GM21529 (cell line): ENCODE results near the gene CAPN12.

ENCODE experiments used
- ATAC-seq: cut with Tn5 transposase; IDR thresholded peaks from one replicate; pipeline ENCODE4 v1.9.1; 2021; ENCODE audit not compliant: unreplicated experiment

The CAPN12 gene

DNA sequence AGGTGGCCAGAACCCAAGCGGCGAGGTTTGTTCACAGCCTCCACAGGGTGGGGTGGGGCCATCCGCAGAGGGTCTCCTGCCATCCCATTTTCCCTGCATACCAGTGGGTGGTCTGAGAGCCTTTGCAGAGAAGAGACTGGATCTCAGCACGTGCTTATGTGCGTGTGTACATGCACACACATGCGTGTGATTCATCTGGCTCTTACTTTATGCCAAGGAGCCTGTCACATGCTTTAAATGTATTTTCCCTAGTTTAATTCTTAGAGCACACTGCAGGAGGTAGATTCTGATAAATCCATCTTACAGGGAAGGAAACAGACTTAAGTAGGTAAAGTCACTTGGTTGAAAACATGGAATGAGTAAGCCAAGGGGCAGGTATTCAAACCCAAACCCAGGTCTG is 47.1 kb downstream of the CAPN12 start:
- ATAC-seq: no peak

DNA sequence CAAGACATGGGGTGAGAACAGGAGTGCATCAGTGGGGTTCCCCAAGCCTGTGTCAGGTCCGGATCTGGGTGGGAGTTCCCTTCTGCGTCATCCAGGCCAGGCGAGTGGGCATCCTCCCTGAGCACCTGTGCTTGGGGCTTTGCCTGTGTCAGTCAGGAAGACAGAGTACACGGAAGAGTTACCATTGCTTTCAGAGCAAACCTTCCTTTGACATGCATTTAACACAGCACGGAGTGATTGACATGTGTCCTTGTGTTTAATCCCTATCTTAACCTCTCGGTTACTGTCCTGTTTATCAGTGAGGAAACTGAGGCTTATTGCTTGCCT is 47.6 kb downstream of the CAPN12 start:
- ATAC-seq: no peak

DNA sequence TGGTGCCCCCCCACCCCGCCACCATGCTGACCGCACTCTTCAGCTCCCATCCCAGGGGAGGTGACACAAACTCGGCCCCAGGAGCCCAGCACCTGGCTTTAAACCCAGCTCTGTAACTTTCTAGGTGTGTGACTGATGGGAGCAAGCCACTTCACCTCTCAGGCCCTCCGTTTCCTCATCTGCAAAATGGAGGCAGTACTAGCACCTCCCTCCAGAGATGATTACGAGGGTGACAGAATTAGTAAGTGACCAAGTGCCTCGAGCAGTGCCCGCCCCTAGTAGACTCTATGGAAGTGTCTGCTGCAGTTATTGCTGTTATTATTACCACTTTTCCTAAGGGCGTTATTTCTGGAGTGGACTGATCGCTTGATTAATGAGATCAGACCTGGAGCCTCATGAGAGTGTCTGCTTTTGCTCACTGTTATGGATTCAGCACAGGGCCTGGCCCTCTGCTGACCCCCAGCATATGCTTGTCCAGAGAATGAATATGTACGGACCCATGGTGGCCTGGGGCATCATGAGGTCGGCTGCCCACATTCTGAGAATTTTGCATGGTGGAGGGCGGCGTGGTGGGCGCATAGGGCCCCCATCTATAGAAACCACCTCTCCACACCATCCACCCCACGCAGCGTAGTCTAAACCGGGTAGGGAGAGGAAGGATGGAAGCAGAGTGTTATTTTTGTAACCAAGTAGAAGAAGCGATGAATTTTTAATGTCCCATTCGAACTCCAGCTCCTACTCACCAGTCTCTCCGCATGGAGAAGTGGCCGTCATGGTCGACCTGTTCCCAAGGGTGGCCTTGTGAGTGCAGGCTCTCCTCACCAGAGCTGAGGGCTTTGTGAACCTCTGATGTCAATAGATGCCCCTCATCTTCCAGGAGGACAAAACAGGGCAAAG is 48.2 kb downstream of the CAPN12 start:
- ATAC-seq: no peak

DNA sequence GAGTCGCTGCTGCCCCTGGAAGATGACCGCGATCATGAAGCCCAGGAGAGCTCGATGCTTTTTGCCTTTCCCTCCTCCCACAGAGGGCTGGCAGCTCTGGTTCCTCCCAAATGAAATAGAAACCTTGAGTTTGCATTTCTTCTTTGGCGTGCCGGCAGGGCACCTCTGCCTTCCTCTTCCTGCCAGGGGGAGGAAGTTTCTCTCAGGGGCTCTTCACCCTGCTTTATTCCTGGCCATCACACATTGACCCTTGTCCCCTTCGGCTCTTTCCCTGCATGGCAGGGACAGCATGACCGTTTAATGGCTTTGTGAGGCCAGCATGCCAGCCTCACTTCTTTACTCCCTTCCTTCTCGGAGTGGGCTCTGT is 49.0 kb downstream of the CAPN12 start:
- no peak for ATAC-seq

DNA sequence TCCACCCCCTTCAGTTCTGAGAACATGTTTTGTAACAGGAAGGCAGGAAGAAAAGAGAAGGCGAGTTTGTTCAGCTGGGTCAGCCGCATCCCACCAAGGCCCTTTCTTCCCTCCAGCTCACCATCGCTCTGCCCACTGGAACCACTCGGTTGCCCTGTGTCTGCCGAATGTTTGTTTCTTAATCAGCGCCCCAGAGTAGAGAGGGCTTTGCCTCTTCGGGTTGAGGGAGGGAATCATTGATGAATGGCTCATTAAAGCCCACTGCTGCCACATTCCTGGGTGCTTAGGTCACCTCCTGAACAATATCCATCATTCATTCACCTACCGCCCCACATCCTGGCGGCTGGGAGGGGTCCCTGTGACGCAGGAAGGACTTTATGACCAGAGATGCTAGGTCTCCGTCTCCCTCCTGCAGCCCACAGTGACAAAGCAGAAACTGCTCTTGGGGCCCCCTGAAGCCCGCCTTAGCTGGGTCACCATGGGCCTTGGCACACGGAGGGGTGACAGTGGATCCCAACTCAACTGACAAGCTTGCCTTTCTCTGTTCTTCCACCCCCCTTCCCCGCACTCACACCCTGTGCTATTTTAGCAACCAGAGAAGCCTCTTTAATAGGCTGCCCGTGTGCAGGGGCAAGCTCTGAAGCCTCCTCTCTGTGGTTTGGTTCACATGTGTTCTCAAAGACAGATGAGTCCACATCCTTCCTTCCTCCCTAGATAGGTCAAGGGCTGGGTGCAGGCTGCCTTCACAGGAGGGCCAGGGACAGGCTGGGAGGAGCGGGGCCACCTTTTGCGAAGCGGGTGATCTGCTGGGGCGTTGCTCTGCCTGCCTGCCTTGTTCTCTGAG is 50.7 kb downstream of the CAPN12 start:
- no peak for ATAC-seq

DNA sequence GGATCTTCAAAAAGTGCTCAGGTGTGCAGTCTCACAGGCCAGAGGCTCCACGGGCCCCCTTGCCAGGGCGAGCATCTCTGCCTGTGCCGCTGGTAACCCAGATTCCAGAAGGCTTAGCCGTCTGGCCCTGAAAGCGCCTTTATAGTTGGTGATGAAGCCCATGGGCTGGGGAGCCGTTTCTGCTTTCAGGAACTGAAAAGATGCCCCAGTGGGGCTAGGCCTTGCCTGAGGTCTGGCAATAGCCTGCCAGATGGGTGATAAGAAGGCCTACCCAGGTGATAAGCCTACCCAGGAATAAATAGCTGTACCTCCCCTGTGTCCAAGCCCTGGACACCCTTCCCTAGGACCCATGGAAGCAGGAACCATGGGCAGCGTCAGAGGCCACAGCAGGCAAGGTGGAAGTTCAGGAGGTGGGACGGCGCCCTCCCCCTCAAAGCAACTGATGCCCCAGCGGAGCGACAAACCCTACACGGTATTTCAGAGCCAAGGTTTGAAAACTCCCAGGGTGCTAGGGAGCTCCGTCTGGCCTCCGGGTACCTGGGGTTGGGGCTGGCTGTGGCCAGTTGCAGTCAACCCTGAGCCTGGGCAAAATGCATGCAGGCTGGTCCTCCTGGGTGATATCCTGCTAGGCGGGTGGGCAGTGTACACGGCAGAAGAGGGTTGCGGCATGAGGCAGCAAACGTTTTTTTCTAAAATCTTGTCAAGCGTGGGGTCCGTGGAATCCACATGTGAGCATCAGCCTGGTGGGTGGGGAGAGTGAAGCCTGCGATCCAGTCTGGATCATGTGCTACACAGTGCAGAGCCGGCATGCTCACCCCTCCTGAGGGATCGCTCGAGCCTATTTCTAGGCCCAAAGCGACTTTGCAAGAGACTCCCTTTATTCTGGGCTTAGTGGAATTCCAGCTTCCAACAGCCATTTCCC is 51.6 kb downstream of the CAPN12 start:
- ATAC-seq: no peak

DNA sequence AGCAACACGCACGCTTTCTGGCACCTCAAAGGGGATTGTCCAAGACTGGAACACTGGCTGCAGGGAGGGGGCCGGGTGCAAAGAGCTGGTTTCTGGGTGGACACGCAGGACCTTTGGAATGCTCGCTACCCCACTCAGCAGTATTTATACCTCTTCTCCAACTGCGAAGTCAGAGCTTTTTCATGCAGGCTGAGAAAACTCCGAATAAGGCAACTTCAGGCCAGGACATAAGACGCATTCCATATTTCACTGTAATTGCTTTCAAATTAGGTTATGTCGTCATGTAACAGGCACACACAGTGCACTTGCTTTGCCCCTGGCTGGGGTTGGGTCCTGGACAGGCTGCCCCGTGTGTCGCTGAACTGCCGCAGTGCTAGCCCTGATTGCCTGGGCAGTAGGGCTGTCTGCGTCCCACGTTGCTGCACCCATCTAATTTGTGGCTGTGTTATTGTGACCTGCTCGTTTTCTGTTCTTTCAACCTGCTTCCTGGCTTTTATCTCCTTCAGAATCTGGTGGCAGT is 52.3 kb downstream of the CAPN12 start:
- ATAC-seq: no peak

DNA sequence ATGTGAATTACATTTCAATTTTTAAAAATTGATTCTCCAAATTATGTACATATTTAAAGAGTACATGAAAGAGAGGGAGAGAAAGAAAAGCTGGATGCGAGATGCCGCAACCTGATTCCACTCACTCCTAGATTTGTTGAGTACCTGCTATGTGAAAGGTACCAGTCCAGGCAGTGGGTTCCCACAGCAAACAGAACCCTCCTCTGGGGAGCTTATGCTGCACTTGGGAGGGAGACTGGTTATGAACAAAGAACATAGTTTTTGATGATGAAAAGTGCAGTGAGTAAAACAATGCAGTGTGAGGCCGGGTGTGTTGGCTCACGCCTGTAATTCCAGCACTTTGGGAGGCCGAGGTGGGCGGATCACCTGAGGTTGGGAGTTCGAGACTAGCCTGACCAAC is 53.4 kb downstream of the CAPN12 start:
- no peak for ATAC-seq

DNA sequence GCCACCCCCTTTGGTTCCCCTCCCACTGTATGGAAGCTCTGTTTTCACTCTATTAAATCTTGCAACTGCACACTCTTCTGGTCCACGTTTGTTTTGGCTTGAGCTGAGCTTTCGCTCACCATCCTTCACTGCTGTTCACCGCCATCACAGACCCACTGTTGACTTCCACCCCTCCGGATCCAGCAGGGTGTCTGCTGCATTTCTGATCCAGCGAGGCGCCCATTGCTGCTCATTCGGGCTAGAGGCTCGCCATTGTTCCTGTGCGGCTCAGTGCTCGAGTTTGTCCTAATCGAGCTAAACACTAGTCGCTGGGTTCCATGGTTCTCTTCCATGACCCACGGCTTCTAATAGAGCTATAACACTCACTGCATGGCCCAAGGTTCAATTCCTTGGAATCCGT is 54.1 kb downstream of the CAPN12 start:
- no peak for ATAC-seq

DNA sequence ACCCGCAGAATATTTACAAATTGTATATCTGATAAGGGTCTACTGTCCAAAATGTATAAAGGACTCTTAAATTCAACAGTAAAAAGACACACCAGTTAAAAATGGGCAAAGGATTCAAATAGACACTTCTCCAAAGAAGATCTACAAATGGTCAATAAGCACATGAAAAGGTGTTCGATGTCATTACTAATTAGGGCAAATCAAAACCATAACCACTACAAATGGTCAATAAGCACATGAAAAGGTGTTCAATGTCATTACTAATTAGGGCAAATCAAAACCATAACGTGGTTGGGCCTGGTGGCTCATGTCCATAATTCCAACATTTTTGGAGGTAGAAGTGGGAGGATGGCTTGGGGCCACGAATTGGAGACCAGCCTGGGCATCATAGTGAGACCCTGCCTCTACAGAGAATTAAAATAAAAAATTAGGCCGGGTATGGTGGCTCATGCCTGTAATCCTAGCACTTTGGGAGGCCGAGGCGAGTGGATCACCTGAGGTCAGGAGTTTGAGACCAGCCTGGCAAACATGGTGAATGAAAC is 56.4 kb downstream of the CAPN12 start:
- ATAC-seq: no peak

DNA sequence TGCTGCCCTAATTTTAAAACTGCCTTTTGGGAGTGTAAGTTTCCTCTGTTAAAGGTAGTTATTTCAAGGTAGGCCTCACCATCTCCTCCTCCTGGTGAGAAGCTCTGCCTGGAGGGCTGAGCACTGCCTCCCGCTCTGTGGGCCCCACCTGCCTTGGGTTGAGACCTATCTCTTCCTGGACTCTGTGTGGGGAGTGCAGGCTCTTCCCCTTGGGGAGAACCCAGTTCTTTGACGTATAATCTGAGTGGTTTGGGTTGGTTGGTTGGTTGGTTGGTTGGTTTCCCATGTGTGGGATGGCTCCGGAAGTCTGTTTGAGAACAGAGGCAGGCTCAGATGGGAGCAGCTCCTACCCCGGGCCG is 57.8 kb downstream of the CAPN12 start:
- ATAC-seq: no peak

DNA sequence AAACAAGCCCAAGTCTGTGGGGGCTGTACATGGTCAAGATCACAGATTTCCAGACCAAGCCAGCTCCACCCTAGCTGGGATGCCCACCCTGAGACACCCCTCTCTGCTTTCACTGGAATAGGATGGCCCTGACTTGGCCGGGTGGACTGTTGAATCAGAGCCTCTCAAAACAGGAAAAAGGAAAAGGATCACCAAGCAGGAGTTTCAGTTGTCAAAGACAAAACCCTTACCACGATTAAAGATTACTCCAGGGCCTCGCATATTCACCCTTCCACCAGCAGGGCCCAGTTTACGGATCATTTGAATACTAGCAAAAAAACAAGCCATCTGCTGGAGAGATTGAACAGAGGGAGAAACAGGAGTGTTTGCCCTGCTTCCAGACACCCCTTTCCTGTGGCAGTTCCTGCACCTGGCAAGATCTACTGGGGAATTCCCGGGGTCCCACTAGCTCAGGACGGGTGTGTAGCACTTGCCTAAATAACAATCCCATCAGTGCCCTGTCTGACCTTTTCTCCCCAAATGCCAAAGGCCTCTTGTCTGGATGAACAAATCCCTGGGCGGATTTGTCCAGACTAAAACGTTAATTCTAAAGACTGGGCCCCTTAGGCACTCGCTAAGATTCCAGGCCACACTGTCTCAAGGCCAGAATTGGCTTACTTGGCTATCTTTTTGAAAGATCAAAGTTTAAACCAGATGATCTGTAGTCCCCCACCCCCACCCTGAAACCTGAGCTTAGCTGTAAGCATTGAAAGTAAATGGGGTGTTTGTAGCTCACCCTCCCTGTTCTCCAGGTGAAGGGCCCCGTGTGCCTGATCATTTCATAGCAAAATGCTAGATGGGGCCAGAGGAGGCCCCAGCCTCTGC is 58.4 kb downstream of the CAPN12 start:
- no peak for ATAC-seq

DNA sequence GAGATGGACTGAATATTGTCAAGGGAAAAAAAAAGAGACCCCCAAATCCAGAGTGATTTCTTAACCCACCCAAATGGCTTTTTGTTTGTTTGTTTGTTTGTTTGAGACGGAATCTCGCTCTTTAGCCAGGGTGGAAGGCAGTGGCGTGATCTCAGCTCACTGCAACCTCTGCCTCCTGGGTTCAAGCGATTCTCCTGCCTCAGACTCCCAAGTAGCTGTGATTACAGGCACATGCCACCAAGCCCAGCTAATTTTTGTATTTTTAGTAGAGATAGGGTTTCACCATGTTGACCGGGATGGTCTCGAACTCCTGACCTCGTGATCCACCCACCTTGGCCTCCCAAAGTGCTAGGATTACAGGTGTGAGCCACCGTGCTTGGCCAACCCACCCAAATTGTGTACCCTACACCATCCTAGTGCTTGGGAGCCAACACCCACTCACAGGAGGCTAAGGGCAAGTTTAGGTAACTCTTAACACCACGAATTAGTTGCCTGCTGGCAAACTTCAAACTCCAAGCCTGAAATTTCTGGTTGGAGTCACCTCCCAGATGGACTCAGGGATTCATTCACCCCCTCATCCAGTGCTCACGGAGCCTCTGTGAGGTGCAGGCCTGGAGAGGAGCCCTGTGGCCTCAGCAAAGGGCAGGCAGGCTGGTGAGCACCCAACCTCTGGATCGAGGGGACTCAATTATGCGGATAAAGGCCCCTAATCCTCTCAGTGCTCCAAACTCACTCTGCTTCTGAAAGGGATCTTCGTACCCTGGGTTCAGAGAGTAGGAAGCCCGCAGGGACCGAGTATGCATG is 59.2 kb downstream of the CAPN12 start:
- no peak for ATAC-seq

DNA sequence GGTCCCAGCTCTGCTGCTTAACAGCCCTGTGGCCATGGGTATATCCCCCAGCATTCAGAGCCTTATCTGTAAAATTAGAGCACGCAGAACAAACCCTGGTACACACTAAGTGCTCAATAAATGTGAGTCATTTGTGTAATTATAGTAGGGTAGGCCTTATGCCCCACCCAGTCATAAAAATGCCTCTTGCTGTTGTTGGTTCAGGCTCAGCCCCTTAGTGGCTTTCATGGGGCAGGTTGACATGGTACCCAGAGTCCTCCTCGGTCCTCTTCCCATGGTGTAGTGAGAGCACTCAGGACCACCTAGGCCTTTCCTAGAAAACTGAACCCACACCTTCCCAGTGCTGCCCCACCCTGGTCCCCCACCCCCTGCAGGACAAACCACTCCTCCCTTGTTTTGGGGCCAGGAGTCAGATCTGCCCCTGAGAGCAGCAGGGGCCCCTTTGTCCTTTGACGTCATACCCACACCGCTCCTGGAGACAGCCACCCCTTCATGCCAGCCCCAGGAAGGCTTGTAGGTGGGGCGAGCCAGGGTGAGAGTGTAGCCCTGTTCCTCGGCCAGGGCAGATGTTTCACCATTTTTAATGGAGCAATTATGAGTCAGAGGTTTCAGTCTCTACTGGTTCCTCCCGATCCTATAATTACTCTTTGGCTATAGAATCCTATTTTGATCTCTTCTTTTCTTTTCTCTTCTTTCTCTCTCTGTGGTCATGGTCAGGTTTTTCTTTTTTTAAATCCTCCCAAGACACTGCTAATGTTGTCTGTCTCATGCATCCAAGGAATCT is 60.0 kb downstream of the CAPN12 start:
- ATAC-seq: no peak

DNA sequence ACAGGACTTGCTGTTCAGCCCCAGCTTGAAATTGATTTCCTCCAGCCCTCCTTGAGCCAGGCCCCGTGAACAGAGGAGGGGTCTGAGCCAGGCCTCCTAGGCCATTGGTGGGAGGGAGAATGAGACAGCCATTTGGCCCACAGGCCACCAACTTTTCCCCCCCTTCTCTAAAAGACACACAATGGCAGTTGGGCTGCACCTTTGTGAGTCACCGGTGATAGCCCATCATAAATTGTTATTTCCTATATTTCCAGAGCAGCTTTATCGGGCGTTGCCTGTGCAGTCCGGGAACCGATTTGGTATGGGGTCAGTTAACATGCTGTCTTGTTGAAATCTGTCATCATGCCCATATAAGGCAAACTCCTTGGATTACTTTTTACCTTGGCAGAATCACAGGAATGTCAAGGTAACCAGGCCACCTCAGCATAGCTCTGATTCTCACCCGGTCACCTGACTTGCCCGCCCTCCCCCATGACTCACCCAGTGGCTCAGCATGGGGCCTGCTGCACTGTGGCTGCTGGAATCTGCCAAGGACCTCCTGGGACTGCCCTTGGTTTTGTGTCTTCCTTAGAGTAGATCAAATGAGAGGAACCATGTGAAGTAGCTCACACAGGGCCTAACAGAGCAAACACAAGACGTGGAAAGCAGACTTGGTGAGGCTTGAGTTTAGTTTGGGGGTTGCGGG is 60.7 kb downstream of the CAPN12 start:
- no peak for ATAC-seq

DNA sequence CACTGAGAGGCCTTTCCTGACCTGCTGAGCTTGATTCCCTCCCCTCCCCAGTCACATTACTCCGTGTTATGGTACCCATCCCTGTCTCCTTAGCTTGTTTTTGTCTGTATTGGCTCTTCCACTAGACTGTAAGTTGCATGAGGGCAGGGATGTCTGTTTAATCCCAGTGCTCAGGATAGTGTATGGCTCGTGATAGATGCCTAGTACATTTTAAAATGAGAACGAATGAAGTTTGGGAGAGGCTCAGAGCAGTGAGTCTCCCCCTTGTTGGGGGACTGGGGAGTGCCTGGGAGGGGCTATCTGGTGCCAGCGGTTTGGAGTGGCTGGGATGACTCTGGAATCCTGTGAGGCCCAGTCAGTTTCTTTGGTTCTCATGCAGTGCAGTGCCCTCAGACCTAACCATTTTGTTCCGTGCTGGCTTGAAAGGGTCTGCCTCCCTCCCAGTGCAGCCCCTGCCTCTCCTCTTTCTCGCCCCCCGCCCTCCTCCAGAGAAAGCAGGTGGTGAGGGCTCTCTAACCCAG is 61.3 kb downstream of the CAPN12 start:
- ATAC-seq: no peak

DNA sequence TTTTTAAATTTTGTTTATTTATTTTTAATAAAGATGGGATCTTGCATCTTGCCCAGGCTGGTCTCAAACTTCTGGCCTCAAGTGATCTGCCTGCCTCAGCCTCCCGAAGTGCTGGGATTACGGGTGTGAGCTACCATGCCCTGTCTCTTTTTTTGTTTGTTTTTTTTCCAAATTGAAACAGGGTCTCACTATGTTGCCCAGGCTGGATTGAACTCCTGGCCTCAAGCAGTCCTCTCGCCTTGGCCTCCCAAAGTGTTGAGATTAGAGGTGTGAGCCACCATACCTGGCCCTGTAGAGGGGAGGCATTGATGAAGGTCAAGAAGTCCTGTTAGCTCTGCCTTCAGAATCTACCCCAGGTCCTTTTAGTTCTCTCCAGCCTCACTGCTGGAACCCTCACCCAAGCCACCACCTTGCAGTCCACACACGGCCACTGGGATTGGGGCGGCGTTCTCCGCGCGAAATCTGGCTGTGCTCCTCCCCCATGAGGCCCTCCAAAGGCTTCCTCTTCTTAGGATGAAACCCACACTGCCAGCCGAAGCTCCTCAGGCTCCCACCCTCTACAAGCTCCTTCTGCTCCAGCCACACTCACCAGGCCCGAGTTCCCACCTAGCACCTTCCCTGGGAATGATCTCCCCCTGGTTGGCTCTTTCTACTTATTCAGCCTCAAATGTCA is 61.9 kb downstream of the CAPN12 start:
- no peak for ATAC-seq
